GM12875 (cell line): Measurements from ENCODE around the gene MRPL52.

ENCODE experiments used
- H3K4me3 ChIP-seq: one replicate; pipeline ENCODE4 v1.5.1; 2011; ENCODE audit warnings: low read depth, low read length, control low read depth
- TF ChIP-seq, protein P1 (sequence below): IDR thresholded peaks from 2 replicates; pipeline ENCODE4 v1.5.1; 2011; ENCODE audit warnings: low read depth, mild to moderate bottlenecking, control low read depth, inconsistent platforms, low read length, moderate library complexity, borderline replicate concordance; ENCODE audit not compliant: insufficient read depth

MRPL52 gene

DNA sequence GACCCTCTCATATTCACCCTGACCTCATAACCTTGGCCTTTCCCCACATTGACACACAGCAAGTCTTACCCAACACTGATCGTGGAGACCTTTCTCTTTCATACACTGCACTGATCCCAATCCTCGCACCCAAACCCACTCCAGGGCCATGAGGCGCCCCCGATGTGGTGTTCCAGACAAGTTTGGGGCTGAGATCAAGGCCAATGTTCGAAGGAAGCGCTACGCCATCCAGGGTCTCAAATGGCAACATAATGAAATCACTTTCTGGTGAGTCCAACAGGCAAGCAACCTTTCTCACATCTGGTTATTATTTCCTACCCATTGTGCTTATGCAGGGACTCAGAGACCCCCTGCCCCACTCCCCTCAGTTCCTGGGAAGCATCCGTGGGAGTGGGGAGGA, 12.1 kb downstream of the MRPL52 start:
- TF ChIP-seq, protein P1, sequence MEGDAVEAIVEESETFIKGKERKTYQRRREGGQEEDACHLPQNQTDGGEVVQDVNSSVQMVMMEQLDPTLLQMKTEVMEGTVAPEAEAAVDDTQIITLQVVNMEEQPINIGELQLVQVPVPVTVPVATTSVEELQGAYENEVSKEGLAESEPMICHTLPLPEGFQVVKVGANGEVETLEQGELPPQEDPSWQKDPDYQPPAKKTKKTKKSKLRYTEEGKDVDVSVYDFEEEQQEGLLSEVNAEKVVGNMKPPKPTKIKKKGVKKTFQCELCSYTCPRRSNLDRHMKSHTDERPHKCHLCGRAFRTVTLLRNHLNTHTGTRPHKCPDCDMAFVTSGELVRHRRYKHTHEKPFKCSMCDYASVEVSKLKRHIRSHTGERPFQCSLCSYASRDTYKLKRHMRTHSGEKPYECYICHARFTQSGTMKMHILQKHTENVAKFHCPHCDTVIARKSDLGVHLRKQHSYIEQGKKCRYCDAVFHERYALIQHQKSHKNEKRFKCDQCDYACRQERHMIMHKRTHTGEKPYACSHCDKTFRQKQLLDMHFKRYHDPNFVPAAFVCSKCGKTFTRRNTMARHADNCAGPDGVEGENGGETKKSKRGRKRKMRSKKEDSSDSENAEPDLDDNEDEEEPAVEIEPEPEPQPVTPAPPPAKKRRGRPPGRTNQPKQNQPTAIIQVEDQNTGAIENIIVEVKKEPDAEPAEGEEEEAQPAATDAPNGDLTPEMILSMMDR = no peak
- no peak overlapping the region for H3K4me3 ChIP-seq

DNA sequence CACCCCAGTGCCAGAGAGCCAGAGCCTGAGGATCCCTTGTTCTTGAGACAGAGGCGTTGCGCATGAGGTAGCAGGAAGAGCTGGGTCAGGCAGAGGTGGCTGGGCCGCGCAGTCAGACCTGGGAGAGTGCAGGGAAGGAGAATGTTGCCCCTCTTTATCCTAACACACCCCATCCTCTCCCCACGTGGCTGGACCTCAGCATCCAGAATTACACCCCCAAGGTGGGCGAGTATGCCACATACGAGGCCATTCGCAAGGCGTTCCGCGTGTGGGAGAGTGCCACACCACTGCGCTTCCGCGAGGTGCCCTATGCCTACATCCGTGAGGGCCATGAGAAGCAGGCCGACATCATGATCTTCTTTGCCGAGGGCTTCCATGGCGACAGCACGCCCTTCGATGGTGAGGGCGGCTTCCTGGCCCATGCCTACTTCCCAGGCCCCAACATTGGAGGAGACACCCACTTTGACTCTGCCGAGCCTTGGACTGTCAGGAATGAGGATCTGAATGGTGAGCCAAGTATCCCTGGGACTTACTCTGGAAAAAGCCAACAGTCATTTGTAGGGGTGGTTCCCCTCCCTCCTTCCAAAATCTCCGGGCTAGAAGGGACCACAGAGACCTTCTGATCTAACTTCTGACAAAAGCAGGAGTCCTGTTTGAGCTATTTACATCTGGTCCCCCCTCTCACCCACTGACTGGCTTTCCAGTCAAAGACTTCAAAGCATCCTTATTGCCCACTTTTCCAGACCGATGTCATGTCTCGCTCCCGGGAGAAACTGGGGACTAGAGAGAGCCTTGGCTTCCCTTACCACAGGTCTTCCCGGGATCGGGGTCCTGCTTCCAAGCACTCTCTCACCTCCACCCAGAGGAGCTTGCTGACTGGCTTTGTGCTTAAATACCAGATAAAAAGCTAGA, 12.8 kb downstream of the MRPL52 start:
- TF ChIP-seq, protein P1 = no peak
- H3K4me3 ChIP-seq = no peak overlapping the region

DNA sequence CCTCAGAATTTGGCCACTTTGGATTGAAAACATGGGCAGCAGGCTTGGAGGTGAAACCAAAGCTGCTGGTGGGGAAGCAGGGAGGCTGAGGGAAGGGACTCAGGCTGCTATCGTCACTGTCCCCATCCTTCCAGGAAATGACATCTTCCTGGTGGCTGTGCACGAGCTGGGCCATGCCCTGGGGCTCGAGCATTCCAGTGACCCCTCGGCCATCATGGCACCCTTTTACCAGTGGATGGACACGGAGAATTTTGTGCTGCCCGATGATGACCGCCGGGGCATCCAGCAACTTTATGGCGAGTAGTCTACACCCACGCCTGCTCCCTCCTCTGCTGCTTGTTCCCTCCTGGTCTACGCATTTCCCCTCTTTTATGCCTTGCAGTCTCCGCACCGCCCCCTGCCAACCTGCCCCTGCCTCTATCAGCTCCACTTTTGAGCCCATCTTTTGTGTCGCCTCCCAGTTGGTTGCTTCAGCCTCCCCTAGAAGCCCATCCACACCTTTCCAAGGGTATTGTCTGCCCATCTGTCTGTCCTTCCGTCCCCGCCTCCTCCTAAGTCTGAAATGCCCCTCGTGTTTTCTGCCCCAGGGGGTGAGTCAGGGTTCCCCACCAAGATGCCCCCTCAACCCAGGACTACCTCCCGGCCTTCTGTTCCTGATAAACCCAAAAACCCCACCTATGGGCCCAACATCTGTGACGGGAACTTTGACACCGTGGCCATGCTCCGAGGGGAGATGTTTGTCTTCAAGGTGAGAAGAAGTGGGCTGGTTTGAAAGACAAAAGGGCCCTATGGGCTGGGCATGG, 13.6 kb downstream of the MRPL52 start:
- no peak overlapping the region for H3K4me3 ChIP-seq
- TF ChIP-seq, protein P1 = no peak

DNA sequence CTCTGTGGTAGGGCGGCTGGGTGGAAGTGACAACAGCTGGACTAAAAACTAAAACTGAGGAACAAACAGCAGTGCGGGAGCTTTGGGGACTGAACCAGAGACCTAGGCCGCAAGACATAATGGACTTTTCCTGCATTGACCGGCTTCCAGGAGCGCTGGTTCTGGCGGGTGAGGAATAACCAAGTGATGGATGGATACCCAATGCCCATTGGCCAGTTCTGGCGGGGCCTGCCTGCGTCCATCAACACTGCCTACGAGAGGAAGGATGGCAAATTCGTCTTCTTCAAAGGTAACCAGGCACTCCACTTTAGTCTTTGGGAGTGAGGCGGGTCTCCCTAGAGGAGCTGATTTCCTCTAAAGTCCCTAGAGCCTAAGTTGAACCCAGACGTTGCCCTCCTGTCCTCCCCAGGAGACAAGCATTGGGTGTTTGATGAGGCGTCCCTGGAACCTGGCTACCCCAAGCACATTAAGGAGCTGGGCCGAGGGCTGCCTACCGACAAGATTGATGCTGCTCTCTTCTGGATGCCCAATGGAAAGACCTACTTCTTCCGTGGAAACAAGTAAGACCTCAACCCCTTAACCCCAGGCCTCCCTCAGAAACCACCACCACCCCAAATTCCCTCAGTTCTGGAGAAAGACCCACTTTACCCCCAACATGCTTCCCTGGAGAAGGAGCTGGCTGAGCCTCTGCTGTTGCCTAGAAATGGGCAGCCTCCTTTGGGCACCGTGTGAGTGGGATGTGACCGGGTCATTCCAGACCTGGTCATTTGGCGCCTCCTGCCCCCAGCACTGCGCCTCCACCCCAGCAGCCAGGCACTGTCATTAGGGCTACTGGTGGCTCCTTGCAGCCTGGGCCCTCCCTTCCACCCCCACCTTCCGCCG, 14.8 kb downstream of the MRPL52 start:
- H3K4me3 ChIP-seq = no peak overlapping the region
- TF ChIP-seq, protein P1 = no peak

DNA sequence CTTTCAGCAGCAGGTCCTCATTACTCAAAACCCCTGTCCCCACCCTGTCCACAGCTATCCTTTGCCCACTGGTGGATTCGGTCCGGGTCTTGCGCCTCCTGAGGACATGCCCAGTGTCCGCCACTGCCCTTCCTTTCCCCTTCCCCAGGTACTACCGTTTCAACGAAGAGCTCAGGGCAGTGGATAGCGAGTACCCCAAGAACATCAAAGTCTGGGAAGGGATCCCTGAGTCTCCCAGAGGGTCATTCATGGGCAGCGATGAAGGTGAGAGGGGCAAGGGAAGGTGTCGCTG, 15.4 kb downstream of the MRPL52 start:
- H3K4me3 ChIP-seq = no peak overlapping the region

DNA sequence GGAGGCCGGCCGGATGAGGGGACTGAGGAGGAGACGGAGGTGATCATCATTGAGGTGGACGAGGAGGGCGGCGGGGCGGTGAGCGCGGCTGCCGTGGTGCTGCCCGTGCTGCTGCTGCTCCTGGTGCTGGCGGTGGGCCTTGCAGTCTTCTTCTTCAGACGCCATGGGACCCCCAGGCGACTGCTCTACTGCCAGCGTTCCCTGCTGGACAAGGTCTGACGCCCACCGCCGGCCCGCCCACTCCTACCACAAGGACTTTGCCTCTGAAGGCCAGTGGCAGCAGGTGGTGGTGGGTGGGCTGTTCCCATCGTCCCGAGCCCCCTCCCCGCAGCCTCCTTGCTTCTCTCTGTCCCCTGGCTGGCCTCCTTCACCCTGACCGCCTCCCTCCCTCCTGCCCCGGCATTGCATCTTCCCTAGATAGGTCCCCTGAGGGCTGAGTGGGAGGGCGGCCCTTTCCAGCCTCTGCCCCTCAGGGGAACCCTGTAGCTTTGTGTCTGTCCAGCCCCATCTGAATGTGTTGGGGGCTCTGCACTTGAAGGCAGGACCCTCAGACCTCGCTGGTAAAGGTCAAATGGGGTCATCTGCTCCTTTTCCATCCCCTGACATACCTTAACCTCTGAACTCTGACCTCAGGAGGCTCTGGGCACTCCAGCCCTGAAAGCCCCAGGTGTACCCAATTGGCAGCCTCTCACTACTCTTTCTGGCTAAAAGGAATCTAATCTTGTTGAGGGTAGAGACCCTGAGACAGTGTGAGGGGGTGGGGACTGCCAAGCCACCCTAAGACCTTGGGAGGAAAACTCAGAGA, 16.3 kb downstream of the MRPL52 start:
- no peak overlapping the region for H3K4me3 ChIP-seq
- TF ChIP-seq, protein P1 = no peak

More for the DNA sequence above, 15.4 kb downstream of the MRPL52 start:
- TF ChIP-seq, protein P1 = no peak
